Measurements from ENCODE around the gene FAM153A. TPM values are rescaled to one million over a fixed set of nuclear protein-coding genes. Genes with fewer than 3 reads are reported as not detected.

The FAM153A gene
- total RNA-seq, result not detected in 2 replicates

DNA sequence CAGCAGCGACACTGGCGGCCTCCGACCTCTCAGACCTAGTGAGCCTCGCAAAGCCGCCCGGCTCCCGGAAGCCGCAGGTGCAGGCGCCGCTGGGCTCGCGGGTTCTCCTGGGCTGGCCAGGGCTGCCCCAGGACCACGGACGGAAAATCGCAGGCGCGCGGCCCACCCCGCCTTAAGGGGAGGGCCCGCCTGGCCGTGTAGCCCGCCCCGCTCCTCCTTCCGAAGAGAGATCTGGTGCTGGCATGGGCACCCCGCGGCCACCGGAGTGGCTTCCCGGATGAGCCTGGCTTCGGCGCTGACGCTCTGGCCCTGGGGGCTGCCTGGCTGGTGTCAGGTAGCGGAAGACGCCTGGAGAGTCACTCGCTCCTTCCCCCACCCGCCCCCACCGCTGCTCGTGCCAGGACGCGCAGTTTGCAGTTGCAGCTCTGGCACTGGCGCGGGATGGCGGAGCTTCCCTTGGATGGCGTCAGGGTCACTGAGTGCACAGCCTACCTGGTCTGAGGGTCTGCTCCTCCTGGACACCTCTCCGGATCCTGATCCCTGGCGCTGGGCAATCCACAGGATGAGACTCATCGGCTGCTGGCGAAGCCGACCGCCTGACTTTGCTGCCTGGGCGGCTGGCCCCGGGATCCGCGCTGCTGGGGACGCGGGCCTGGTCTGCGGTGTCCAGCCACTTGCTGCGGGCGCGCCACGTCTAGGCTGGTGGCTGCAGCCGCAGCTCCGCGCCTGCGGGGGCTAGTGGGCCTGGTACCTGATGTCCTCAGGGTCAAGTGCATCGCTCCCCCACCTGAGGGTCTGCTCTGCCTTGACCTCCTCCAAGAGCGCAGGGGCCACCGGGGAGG, at the start of gene FAM153A:
Gene FAM153A (minus strand): TSS at position 108 of the 842 bp plus-strand sequence.

Other genes with a start within 250 kb of the FAM153A start
- 12.1 and 17.6 TPM in 2 replicates for gene FAM193B, start 228.3 kb downstream of the FAM153A start, total RNA-seq
- 213 and 273 TPM in 2 replicates for gene TMED9, start 190.7 kb downstream of the FAM153A start, total RNA-seq
- gene B4GALT7, start 182.8 kb downstream of the FAM153A start, total RNA-seq, result 60.8 and 61.0 TPM in 2 replicates
- not detected in 2 replicates for gene PROP1, start 213.3 kb upstream of the FAM153A start, total RNA-seq